Thyroid gland (tissue), 4 donors: ENCODE results near the gene MYO1D.

Source experiments
- POLR2A ChIP-seq, 2 donors: fragments of 450-650 bp; IDR thresholded peaks; one replicate each; pipeline ENCODE4 v1.6.1; 2017; ENCODE audit warnings: antibody characterized with exemption in 2 of 2, mild to moderate bottlenecking in 2 of 2, moderate library complexity in 1 of 2
- TF ChIP-seq, protein P1 (sequence below), 6 experiments: fragments of 200-600 bp in 3 of 6; fragments of 450-650 bp in 3 of 6; sonication (generic) in 3 of 6; IDR thresholded peaks; one replicate each; pipeline ENCODE4 v1.5.1; 2016 to 2019; ENCODE audit warnings: antibody characterized with exemption in 6 of 6, mild to moderate bottlenecking in 2 of 6, inconsistent platforms in 1 of 6, moderate library complexity in 1 of 6

DNA sequence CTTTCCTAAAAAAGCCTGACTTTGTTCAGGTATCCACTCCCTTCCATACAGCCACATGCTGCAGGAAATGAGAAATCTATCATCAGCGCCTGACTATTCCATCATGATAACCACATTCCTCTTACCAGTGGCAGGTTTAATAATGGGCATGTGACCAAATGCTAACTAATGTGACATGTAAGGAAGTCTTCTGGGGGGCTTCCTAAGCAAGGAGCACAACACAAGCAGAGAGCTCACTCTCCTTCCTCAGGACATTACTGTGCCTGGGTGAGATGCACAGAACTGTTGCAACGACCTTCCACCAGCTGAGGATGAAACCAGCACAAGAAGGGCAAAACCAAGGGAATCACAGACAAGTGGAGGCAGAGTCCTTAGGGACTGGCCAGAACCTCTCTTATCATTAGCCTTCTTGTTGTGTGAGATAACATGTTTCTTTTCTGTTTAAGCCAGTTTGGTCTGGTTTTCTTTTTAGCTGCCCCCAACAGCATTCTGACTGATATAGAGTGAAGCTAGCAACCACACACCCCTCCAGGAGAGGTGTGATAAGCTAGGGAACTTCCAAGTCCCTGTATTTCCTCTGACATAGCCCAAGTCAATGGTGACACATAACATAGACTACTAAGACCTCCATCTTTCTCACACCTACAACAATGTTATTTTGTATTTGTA, 16.9 kb downstream of the MYO1D start:
- TF ChIP-seq, protein P1, sequence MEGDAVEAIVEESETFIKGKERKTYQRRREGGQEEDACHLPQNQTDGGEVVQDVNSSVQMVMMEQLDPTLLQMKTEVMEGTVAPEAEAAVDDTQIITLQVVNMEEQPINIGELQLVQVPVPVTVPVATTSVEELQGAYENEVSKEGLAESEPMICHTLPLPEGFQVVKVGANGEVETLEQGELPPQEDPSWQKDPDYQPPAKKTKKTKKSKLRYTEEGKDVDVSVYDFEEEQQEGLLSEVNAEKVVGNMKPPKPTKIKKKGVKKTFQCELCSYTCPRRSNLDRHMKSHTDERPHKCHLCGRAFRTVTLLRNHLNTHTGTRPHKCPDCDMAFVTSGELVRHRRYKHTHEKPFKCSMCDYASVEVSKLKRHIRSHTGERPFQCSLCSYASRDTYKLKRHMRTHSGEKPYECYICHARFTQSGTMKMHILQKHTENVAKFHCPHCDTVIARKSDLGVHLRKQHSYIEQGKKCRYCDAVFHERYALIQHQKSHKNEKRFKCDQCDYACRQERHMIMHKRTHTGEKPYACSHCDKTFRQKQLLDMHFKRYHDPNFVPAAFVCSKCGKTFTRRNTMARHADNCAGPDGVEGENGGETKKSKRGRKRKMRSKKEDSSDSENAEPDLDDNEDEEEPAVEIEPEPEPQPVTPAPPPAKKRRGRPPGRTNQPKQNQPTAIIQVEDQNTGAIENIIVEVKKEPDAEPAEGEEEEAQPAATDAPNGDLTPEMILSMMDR (IDR thresholded peaks at IDR 0.05), result no peak
- TF ChIP-seq POLR2A (IDR thresholded peaks at IDR 0.05), result no peak
